GM13977 (cell line): ENCODE data around the gene SAP30BP.

Experiments
- DNase-seq: peaks from one replicate; pipeline ENCODE4 v3.0.0; 2012; ENCODE audit warnings: low spot score
- CTCF ChIP-seq: IDR thresholded peaks from 2 replicates; pipeline ENCODE4 v1.5.1; 2012; ENCODE audit warnings: mild to moderate bottlenecking, control low read depth; ENCODE audit not compliant: insufficient read depth; ENCODE audit errors: extremely low read depth, missing control alignments
- in situ Hi-C: fragments of 300-500 bp; cut with MboI; formaldehyde crosslinking; loops from one replicate; pipeline ENCODE4 v1.12.0; 2022; ENCODE audit warnings: low sequenced_read_pairs, low pct_unique_long_range_greater_than_20kb, mixed read lengths, inconsistent platforms; ENCODE audit not compliant: unreplicated experiment

Gene SAP30BP

GRCh38 chr17:75681289-75681688 lies 14.2 kb downstream of the SAP30BP start:
- in situ Hi-C loops = no loop called here
- no peak for TF ChIP-seq CTCF
- DNase-seq = no peak

GRCh38 chr17:75683583-75683982 lies 16.4 kb downstream of the SAP30BP start:
- no peak for DNase-seq
- in situ Hi-C loops = no loop called here
- no peak for TF ChIP-seq CTCF

GRCh38 chr17:75684249-75684648 lies 17.1 kb downstream of the SAP30BP start:
- no peak for DNase-seq
- no peak for TF ChIP-seq CTCF
- in situ Hi-C loops = no loop called here

GRCh38 chr17:75684924-75685323 lies 17.8 kb downstream of the SAP30BP start:
- DNase-seq = no peak
- no peak for TF ChIP-seq CTCF
- in situ Hi-C loops = no loop called here

- TF ChIP-seq CTCF = no peak
- DNase-seq = no peak
- in situ Hi-C loops = no loop called here
Observed at GRCh38 chr17:75685499-75685898, 18.4 kb downstream of the SAP30BP start.

GRCh38 chr17:75688209-75688825 lies 21.2 kb downstream of the SAP30BP start:
- no peak for TF ChIP-seq CTCF
- DNase-seq = no peak
- in situ Hi-C loops = no loop called here
